GM21367 (cell line): ENCODE results near the gene TMCC3.
"Not testable (repeated sequence)": the region's sequence is repeated elsewhere in the genome, so short reads cannot be mapped to it uniquely, and the experiment has no call there.

Experiments used
- ATAC-seq: cut with Tn5 transposase; IDR thresholded peaks from one replicate; pipeline ENCODE4 v1.9.1; 2021; ENCODE audit not compliant: unreplicated experiment

TMCC3 gene

DNA sequence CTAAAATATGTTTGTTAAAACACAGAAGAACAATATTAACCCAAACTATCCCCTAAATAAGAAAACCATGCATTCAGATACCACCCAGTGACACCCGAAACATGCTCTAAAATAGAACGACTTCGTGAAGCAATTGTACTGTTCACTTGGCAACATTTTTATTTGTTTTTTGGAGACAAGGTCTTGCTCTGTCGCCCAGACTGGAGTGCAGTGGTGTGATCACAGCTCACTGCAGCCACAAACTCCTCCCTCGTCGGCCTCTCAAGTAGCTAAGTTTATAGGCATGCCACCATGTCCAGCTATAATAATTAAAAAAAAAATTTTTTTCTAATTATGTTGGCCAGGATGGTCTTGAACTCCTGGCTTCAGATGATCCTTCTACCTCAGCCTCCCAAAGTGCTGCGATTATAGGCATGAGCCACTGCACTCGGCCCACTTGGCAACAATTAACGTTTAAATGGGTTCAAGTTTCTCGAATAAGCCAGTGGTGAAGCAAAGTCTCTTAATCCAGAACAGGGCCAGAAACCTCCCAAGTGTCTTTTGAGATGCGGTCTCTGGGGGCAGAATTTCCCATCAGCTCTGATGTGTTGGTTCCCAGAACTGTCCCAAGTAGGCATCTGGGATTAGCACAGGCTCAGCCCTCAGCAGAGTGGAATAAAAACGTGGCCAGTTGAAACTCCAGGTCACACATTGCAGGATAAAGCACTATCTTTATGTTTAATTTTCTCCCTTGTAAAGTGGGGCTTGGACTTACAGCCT, 74.5 kb downstream of the TMCC3 start:
- no peak for ATAC-seq

DNA sequence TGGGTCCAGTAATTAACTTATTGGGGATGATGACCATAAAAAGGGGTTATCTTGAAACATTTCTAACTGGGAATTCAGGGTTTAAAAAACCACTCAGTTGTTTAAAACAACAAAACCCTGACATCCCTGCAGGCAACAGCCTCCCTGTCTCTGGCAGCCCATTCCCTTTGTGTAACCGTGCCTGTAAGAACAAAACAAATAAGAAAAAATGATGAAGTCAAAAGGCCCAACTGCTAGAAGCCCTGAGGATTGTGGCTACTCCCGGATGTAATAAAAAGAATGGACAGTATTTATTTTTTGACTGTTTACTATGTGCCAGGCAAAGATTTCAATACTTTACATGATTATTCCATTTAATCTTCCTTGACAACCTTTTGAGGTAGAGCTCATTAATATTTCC, 75.3 kb downstream of the TMCC3 start:
- no peak for ATAC-seq

- no peak for ATAC-seq
Observed at GRCh38 chr12:94571556-94571955, 78.8 kb downstream of the TMCC3 start.

GRCh38 chr12:94570161-94570560, 80.2 kb downstream of the TMCC3 start:
- ATAC-seq, result no peak

DNA sequence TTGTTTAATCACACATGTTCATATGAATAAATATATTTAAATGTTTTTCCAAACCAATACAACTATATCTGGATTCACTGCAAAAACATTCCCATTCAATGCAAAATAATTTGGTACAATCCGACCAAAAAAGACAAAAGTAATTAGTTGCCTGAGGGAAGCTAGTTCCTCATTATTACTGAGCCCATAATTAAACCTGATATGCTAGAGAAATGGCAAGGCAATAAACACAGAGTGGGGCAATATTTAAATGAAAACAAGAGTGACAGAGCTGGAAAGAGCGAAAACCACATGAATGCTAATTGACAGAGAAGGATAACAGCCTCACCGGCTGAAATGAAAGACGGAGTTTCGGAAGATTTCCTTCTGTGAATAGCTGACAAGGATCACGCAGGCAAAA, 82.6 kb downstream of the TMCC3 start:
- ATAC-seq, result no peak

DNA sequence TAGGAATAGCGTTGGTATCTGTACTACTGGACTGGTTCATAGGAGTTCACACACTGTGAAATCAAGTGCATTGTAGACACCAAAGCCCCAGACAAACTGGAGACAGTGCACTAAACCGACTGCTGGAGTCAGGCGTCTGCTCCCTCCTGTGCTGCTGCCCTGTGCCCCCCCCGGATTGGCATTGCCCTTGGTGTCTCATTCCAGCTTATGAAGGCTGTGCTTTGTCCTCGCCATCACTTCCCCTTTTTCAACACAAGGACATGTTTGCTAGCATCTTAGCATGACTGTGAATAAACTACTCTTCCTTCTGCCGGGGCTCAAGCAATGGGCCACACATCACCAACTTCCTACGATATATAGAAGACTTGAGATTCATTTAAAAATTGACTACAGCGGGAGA, 84.0 kb downstream of the TMCC3 start:
- ATAC-seq, result no peak

- no peak for ATAC-seq
Observed at GRCh38 chr12:94565683-94566082, 84.7 kb downstream of the TMCC3 start.

- ATAC-seq, result no peak
Observed at GRCh38 chr12:94563286-94563685, 87.1 kb downstream of the TMCC3 start.

DNA sequence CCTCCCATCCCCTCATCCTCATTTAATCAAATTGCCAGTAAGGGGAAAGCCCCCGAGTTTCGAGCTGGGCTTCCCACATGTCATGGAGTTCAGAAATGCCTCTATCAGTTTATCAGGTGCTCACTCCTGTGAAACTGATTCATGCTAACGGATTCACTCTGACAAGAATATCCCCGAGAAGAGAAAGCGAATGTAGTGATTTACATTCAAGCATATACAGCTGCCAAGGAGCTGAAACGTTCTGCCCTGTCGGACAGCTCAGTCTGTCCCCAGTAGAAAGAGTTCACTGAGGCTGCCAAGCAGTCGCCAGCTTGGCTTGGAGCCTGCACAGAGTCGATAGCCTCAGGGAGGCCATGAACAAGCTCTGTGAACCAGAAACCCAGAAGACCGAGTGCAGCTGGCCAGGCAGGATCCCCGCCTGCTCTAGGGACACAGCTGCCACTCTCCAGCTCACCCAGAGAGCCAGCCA, 88.4 kb downstream of the TMCC3 start:
- ATAC-seq, result peak; percentile 82

- ATAC-seq, result peak; percentile 65
Observed at GRCh38 chr12:94560431-94561221, 89.7 kb downstream of the TMCC3 start.

- no peak for ATAC-seq
Observed at GRCh38 chr12:94558612-94559011, 91.7 kb downstream of the TMCC3 start.

DNA sequence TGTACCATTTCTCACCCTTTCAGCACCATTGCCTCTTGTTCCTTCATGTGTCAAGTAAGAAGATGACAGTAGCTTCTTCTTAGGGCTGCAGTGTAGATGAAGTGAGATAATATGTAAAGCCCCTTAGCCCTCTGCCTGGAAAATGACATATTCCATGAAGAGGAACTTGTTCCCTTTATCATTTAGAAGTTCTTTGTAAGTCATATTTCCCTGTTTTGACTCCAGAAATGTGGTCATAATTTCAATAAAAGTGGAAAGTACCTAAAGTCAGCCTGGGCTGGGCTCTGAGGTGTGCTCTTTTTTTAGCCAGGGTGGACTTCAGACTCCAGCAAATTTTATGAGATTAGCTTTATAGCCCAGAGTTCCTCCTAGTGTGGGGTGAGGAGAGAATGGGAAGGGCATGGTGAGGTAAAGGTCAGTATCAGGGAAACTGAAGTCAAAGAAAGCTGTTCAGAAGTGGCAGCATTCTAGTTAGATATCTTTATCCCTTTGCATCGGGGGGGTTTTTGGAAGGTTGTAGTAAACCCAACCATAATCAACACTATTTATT, 92.5 kb downstream of the TMCC3 start:
- no peak for ATAC-seq

DNA sequence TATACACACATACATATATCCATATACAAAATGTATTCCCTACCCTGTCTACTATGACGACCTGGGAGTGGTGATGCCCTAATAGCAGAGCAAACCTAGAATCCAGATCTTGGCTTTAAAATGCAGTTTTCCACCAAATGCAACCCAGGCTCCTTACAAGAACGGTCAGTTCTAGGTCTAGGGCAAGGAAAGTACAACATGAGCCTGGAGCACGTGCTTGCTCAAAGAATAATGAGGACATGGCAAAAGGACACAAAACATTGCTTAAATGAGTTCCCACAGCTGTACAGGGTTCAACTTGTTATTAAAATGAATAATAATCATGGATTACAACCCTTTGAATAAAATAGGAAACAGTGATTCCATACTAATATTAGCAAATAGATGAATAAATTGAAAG, 94.7 kb downstream of the TMCC3 start:
- no peak for ATAC-seq

- no peak for ATAC-seq
Observed at GRCh38 chr12:94553875-94554274, 96.5 kb downstream of the TMCC3 start.

DNA sequence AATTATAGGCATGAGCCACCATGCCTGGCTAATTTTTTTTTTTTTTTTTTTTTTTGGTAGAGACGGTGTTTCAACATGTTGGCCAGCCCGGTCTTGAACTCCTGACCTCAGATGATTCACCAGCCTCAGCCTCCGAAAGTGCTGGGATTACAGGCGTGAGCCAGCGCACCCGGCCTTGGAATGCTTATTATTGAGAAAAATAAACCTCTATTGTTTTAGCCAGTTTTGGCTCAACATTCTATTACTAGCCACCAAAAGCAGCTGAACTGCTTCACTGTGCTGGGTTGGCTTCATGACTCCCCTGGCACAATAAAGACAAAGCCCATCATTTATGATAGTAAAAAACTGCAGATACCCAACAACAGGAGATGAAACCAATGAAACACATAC, 97.2 kb downstream of the TMCC3 start:
- ATAC-seq, result no peak

DNA sequence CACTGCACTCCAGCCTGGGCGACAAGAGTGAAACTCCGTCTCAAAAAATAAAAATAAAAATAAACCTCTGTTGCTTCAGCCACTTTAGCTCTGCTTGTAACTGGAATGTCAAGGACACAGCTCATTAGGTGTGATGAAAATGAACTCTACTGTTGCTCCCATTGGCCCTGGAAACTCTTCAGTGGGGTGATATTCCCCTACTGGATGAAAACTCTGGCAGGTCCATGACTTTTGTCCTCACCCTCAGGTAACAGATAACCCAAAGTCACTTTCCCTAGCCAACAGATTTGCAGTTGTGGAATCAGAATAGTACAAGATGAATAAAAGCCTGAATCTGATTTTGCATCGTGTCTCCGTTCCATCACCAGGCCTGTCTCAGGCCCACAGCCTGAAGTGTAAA, 98.5 kb downstream of the TMCC3 start:
- no peak for ATAC-seq

GRCh38 chr12:94550964-94551363, 99.4 kb downstream of the TMCC3 start:
- no peak for ATAC-seq

DNA sequence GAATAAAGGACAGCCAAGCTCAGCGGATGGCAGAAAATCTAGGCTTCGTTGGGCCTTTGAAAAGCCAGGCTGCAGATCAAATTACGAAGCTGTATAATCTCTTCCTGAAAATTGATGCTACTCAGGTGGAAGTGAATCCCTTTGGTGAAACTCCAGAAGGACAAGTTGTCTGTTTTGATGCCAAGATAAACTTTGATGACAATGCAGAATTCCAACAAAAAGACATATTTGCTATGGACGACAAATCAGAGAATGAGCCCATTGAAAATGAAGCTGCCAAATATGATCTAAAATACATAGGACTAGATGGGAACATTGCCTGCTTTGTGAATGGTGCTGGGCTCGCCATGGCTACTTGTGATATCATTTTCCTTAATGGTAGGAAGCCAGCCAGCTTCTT, 101.5 kb downstream of the TMCC3 start:
- not testable (repeated sequence) for ATAC-seq

GRCh38 chr12:94545935-94546771, 104.2 kb downstream of the TMCC3 start:
- peak; percentile 55 for ATAC-seq

DNA sequence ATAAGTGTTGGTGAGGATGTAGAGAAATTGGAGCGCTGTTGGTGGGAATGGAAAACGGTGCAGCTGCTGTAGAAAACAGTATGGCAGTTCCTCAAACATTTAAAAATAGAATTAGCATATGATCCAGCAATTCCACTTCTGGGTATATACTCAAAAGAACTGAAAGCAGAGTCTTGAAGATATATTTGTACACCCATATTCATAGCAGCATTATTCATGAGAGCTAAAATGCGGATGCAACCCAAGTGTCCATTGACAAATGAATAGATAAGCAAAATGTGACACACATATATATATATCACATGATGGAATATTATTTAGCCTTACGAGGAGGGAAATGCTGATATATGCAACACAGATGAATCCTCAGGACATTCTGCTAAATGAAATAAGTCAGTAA, 106.0 kb downstream of the TMCC3 start:
- ATAC-seq, result no peak

GRCh38 chr12:94538318-94538717, 112.0 kb downstream of the TMCC3 start:
- ATAC-seq, result no peak
